ENCODE results near the gene CMTM1.
A peak's percentile ranks its signal among the peaks of the same experiment; 100 is the strongest.

CMTM1 gene

GRCh38 chr16:66566051-66566901 lies at the start of gene CMTM1:
Gene CMTM1 (plus strand): TSS chr16:66566439. CDS start chr16:66566514, 75 bp downstream.
- no peak for DNase-seq (ENCODE audit: low read depth)

GRCh38 chr16:66516509-66516807 lies 49.8 kb upstream of the CMTM1 start:
- DNase-seq (ENCODE audit: low read depth) = no peak

GRCh38 chr16:66516808-66517585 lies 49.2 kb upstream of the CMTM1 start:
- DNase-seq (ENCODE audit: low read depth) = peak; percentile 78

DNA sequence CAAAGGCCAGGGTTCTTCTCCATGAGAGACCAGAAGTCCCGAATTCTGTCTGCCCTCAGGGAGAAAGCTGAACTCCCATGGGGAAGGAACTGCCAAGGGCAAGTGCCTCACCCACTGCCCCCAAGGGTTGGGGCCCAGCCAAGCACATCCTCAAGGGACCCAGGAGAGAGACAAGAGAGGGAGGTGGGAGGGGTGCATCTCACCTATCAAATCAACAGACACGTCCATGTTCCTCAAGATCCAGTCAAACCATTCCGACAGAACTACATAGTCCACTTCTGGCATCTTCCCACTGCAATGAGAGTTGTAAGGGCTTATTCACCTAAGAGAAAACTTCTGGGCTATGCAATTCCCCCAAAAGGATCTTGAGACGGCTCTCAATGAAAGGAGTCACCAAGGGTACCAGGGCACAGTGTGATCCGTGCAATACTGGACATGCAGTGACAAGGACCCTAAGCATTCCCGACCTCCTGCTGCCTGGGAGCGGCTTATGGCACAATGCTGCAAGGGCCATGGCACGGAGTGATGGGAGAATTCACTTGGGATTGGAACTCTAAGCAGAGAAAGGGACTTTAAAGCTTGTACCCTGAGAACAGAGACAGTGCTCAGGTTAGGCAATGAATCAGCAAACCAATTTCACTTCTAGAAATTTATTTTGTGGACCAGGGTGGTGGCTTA lies 48.5 kb upstream of the CMTM1 start:
- DNase-seq (ENCODE audit: low read depth) = no peak

- no peak for DNase-seq (ENCODE audit: low read depth)
These were observed 46.5 kb upstream of the CMTM1 start for GRCh38 chr16:66519482-66520373.

GRCh38 chr16:66520406-66521170 lies 45.7 kb upstream of the CMTM1 start:
- no peak for DNase-seq (ENCODE audit: low read depth)

GRCh38 chr16:66521252-66521713 lies 45.0 kb upstream of the CMTM1 start:
- DNase-seq (ENCODE audit: low read depth) = no peak

GRCh38 chr16:66521951-66522771 lies 44.1 kb upstream of the CMTM1 start:
- DNase-seq (ENCODE audit: low read depth) = peak; percentile 86

- no peak for DNase-seq (ENCODE audit: low read depth)
These were observed 43.2 kb upstream of the CMTM1 start for GRCh38 chr16:66522816-66523590.

DNA sequence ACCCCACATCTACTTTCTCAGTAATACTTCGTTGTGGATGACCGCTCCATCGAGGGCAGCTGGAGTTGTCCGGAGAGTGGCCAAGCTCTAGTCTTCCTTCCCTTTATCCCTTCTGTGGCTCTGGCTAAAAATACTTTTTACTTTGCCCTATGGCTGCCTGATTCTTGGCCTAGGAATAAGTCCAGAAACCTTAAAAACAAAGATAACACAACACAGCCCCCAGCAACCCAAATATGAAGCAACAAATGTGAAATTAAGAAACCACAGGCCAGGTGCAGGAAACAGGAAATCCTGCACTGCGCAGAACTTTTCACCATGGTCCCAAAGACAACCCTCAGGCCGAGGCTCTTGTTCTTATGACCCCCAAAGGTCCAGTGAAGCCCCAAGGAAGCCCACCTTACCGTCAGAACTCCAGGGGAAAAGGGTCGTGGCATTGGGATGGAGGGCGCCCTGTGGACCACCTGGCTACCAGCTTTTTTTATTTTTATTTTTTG lies 42.3 kb upstream of the CMTM1 start:
- no peak for DNase-seq (ENCODE audit: low read depth)

GRCh38 chr16:66524601-66525164 lies 41.6 kb upstream of the CMTM1 start:
- no peak for DNase-seq (ENCODE audit: low read depth)

- DNase-seq (ENCODE audit: low read depth) = no peak
These were observed 40.7 kb upstream of the CMTM1 start for GRCh38 chr16:66525396-66526180.

DNA sequence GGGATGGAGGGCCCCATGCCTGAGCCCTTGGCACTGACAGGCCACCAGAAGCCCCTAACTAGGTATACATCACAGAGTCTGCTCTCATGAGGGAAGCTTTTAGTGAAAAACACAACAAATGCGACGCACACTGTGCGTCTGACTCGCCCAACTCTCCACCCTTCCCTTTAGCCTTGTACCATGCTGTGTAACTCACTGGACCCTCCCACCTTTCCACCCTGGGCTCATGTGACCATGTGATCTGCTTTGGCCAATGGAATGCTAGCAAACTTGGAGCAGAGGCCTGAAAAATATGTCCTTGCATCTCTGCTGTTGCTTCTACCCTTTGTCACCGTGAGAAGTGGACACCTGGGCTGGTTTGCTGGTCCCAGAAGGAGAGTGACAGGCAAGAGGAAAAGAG lies 37.9 kb upstream of the CMTM1 start:
- no peak for DNase-seq (ENCODE audit: low read depth)

DNA sequence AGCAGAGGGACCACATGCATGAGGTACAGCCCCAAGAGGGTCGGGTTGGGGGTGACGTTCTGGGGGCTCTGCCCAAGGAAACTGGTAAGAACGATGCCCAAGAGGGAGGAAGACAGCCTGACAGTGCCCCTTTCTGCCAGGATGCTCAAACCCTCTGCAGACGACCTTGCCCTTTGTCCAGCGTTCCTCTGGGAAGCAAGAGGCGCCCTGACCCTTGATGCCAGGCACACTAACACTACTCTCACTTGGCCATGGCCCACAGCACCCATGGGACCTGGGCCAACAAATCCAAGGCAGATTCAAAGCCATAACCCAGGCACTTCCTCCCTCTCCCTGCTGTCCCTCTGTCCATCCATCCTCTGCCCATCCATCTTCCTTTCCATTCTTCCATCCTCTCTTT lies 36.8 kb upstream of the CMTM1 start:
- no peak for DNase-seq (ENCODE audit: low read depth)

GRCh38 chr16:66534376-66534799 lies 31.9 kb upstream of the CMTM1 start:
- no peak for DNase-seq (ENCODE audit: low read depth)

DNA sequence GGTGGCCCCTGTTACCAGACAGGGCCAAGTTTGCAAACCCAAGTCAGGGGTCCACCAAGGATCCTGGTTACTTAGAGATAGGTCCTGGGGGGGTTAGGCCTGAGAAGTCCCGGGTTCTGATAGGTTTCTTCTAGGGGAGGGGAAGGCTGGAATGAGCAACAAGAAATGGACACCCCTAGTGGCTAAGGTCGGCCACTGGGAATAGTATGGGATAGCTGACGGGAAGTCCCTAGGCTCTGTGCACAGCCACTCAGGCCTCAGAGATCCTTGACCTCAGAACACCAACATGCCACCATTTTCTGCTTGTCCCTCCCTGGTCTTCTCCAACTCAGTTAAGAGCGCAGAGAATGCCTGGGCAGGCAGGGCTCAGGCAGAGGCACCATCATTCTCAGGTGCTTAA lies 29.7 kb upstream of the CMTM1 start:
- DNase-seq (ENCODE audit: low read depth) = no peak

- DNase-seq (ENCODE audit: low read depth) = no peak
These were observed 29.0 kb upstream of the CMTM1 start for GRCh38 chr16:66537236-66537635.

DNA sequence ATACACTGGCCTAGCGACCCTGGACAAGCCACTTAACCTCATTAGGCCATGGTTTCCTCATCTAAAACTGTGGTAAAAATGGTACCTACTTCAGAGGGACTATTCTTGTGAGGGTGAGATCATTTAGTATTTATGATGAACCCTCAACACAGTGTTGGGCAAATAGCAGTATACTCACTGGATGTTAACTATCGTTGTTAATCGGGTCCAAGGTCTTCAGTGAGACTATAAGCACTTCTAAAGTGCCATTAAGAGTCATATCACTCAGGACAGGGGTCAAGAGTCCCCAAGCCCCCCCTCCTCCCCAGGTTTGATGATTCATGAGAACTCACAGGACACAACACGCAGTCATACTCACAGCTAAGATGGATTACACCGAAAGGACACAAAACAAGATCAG lies 27.3 kb upstream of the CMTM1 start:
- DNase-seq (ENCODE audit: low read depth) = no peak

All from T-helper 22 cell (primary cell).